HG03135 (cell line): ENCODE results near the gene TFDP3.

Experiments used
- ATAC-seq: cut with Tn5 transposase; IDR thresholded peaks from one replicate; pipeline ENCODE4 v1.9.1; 2021; ENCODE audit warnings: mild to moderate bottlenecking, moderate library complexity; ENCODE audit not compliant: unreplicated experiment

TFDP3 gene

GRCh38 chrX:133188631-133189030 is 29.5 kb downstream of the TFDP3 start:
- no peak for ATAC-seq

DNA sequence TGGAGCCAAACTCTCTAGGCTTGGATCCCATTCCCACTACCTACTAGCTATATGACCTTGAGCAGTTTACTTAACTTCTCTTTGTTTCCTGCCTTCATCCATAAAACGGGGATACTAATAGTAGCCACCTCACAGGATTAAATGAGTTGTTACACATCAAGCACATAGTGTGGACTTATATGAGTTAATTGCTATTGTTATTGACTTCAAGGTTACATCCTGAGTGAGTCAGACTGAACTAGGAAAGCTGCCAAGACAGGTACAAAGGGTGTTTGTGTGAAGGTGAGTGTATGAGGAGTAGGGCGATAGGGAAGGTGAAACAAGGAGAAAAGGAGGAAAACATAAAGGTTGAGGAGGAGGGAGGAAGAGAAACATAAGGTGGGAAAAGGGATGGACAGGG is 32.2 kb downstream of the TFDP3 start:
- no peak for ATAC-seq

GRCh38 chrX:133185119-133185518 is 33.0 kb downstream of the TFDP3 start:
- no peak for ATAC-seq

- ATAC-seq: no peak
Measured at GRCh38 chrX:133183806-133184205, 34.3 kb downstream of the TFDP3 start.

- no peak for ATAC-seq
Measured at GRCh38 chrX:133179500-133179899, 38.7 kb downstream of the TFDP3 start.

DNA sequence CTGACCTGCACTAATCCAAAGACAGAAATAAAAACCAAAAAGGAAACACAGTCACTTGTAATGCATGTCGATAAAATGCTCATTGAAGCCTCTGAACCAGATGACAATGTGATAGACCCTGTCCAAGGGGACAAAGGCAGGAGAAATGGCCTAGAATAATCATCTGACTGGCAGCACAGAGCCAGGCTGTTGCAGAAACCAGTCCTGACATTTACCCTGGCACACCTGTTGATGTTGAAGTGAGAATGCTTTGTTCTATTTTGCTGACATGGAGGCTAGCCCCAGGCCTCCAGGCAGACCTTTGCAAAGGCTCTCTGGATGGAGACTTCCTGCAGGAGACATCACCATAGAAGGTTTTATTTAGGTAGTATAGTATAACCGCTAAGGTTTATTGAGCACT is 41.0 kb downstream of the TFDP3 start:
- ATAC-seq: no peak

DNA sequence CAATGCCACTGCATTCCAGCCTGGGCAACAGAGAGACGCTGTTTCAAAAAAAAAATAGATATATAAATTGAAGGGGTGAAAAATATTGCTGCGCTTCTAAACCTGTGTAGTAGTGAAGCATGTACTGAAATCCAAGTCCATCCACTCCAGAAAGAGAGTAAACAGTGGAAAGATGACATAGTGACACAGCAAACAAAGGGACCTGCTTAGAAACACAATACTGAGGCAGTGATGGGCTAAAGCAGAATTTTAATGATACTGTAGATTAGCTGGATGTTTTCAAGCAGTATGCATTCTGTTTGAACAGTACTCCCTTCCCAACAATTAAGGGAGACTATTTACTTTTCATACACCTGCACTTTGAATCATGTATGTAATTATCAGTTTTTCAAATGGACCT is 42.5 kb downstream of the TFDP3 start:
- ATAC-seq: no peak

- no peak for ATAC-seq
Measured at GRCh38 chrX:133175162-133175561, 43.0 kb downstream of the TFDP3 start.

GRCh38 chrX:133171962-133172708 is 46.0 kb downstream of the TFDP3 start:
- no peak for ATAC-seq
